Dermis lymphatic vessel endothelial cell (primary cell): ENCODE results near the gene TMEM87B. TPM values are rescaled to one million over a fixed set of nuclear protein-coding genes. Genes with fewer than 3 reads are reported as not detected.

Experiments used
- total RNA-seq: library from RNA; depleted of rRNA; stranded (reverse); fragments of >200 nt; gene quantifications from 2 replicates; pipeline ENCODE4 v1.2.1, GENCODE V29; 2014

Gene TMEM87B
- total RNA-seq, result 22.1 and 31.0 TPM in 2 replicates

GRCh38 chr2:112054847-112055729 lies at the start of gene TMEM87B:
TSS of gene TMEM87B (plus strand) at chr2:112055269. CDS start at chr2:112055592, 323 bp downstream.

GRCh38 chr2:112138159-112139032 lies 83.3 kb downstream of the TMEM87B start, which contains the start of gene FBLN7:
TSS of gene FBLN7 (plus strand) at chr2:112138385. CDS start at chr2:112138656, 271 bp downstream.

Other genes with a start within 250 kb of the TMEM87B start
- 43.7 and 66.6 TPM in 2 replicates for gene ANAPC1, start 171.1 kb upstream of the TMEM87B start, total RNA-seq
- 13.4 and 20.5 TPM in 2 replicates for gene MERTK, start 156.7 kb upstream of the TMEM87B start, total RNA-seq
- 0.87 and 2.7 TPM in 2 replicates for gene FBLN7, start 83.1 kb downstream of the TMEM87B start, total RNA-seq
- 2.2 and 7.7 TPM in 2 replicates for gene ZC3H8, start 199.8 kb downstream of the TMEM87B start, total RNA-seq
- 2.5 and 3.0 TPM in 2 replicates for gene ZC3H6, start 220.3 kb downstream of the TMEM87B start, total RNA-seq